Right renal pelvis (tissue), 4 donors: Measurements from ENCODE around the gene C9orf50. TPM values are rescaled to one million over a fixed set of nuclear protein-coding genes. Genes with fewer than 3 reads are reported as not detected.

Source experiments
- DNase-seq, 4 donors: peaks; one replicate each; pipeline ENCODE4 v3.0.0-alpha.2; 2013; ENCODE audit warnings: low read depth in 4 of 4, low spot score in 3 of 4, missing footprints in 1 of 4
- polyA plus RNA-seq, 4 donors: library from polyadenylated mRNA; unstranded; fragments of 120-200 nt; gene quantifications; one replicate each; pipeline ENCODE4 v1.2.1, GENCODE V29; 2013; ENCODE audit not compliant: insufficient read length in 4 of 4

Gene C9orf50
- polyA plus RNA-seq, 4 donors, result 0.72 to 0.88 (median 0.79) TPM

GRCh38 chr9:129612815-129613519, 7.9 kb downstream of the C9orf50 start:
- no peak for DNase-seq

GRCh38 chr9:129612123-129612522, 8.8 kb downstream of the C9orf50 start:
- DNase-seq, result no peak

GRCh38 chr9:129611307-129611800, 9.5 kb downstream of the C9orf50 start:
- no peak for DNase-seq

- no peak for DNase-seq
These were observed 10.2 kb downstream of the C9orf50 start for GRCh38 chr9:129610473-129611306.

- no peak for DNase-seq
These were observed 10.8 kb downstream of the C9orf50 start for GRCh38 chr9:129610213-129610472.

- no peak for DNase-seq
These were observed 11.3 kb downstream of the C9orf50 start for GRCh38 chr9:129609486-129610212.

GRCh38 chr9:129608561-129609481, 12.1 kb downstream of the C9orf50 start:
- no peak for DNase-seq

GRCh38 chr9:129607027-129607387, 13.9 kb downstream of the C9orf50 start:
- no peak for DNase-seq

- DNase-seq, result no peak
These were observed 14.5 kb downstream of the C9orf50 start for GRCh38 chr9:129606161-129607026.

- no peak for DNase-seq
These were observed 16.1 kb downstream of the C9orf50 start for GRCh38 chr9:129604766-129605163.

- DNase-seq, result no peak
These were observed 16.7 kb downstream of the C9orf50 start for GRCh38 chr9:129604056-129604765.

- no peak for DNase-seq
These were observed 18.1 kb downstream of the C9orf50 start for GRCh38 chr9:129602598-129603415.

- no peak for DNase-seq
These were observed 19.7 kb downstream of the C9orf50 start for GRCh38 chr9:129601082-129601674.

- DNase-seq, result no peak
These were observed 22.8 kb downstream of the C9orf50 start for GRCh38 chr9:129598089-129598596.

GRCh38 chr9:129597355-129598088, 23.4 kb downstream of the C9orf50 start:
- DNase-seq, result no peak

- DNase-seq, result peak in 1 of 4 donors; percentile 78
These were observed 24.2 kb downstream of the C9orf50 start for GRCh38 chr9:129596541-129597331.
